Eye (tissue), 1 donor: ENCODE measurements around the gene CLK1.
"Not testable (repeated sequence)": the region's sequence is repeated elsewhere in the genome, so short reads cannot be mapped to it uniquely, and the experiment has no call there.

Source experiments
- DNase-seq: peaks from one replicate; pipeline ENCODE4 v3.0.0-alpha.2; 2015

Gene CLK1

DNA sequence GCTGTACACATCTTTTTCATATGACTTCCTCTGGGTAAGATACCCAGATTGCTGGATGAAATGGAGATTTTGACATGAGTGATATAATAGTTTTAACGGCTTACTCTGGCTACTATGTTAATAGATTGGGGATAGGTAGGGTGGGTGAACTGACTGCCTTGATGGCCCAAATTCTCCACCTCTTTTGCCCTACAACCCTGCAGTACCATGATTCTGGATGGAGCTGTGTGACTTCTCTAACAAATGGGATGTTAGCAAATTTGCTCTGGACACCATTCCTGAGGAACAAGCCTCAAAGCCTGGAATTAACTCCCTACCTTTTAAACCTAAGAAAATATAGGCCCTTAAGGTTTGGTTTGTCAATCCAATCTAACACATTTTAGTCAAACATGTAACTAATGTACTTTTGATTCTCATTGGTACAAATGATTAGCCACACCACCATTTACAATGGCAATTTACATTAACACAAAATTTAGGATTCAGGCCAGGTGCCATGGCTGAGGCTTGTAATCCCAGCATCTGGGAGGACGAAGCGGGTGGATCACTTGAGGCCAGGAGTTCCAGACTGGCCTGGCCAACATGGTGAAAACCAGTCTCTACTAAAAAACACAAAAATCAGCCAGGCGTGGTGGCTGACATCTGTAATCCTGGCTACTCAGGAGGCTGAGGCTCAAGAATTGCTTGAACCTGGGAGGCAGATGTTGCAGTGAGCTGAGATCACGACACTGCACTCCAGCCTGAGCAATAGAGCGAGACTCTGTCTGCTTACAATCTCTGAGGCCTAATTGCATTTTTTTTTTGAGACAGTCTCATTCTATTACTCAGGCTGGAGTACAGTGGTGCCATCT is 12.8 kb downstream of the CLK1 start:
- DNase-seq: no peak

DNA sequence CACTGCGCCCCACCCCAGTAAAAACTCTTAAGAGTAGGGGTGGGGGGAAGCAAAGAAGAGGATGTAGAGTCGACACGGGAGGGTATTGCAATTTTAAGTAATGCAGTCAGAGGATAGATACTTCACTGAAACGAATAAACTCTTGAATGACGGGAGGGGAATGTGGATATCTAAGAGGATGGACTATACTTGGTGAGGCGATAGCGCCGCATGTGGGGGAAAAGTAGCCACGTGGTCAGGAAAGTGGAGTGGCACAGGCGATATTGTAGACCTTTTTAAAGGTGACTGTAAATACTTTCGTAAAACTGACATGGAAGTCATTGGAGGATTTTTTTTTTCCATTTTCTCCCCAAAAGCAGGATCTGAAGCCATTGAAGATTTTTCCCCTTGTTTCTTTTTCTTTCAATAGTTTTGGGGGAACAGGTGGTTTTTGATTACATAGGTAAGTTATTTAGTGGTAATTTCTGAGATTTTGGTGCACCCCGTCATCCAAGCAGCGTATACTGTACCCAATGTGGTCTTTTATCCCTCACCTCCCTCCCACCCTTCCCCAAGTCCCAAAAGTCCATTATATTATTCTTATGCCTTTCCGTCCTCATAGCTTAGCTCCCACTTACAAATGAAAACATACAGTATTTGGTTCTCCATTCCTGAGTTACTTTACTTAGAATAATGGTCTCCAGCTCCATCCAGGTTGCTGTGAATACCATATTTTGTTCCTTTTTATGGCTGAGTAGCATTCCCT is 13.8 kb downstream of the CLK1 start:
- no peak for DNase-seq

GRCh38 chr2:200847939-200848338 is 16.5 kb downstream of the CLK1 start:
- no peak for DNase-seq

- no peak for DNase-seq
Observed at GRCh38 chr2:200847269-200847668, 17.2 kb downstream of the CLK1 start.

DNA sequence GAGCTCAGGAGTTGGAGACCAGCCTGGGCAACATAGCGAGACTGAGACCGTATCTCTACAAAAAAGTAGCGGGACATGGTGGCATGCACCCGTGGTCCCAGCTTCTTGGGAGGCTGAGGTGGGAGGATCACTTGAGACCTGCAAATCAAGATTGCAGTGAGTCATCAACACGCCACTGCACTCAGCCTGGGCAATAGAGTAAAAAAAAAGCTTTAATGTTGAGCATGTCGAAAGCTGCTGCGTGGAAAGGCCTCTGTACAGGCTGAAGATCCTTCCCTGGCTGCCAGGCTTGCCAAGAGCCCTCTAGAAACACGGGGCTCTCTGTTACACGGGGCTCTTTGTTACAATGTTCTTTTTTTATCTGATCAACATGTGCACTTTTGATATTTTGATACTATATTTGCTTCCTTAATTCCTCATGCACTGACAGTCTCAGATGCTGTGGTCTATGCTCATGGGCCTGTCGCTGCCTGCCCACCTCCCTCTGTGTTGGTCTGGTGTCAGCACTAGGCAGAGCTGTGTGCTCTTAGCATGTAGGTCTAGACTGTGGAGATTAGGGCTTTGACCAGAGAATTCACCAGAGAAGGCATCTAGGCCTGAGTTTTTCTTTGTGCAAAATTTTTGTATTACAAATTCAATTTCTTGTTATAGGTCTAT is 18.7 kb downstream of the CLK1 start:
- no peak for DNase-seq

- no peak for DNase-seq
Observed at GRCh38 chr2:200845194-200845593, 19.3 kb downstream of the CLK1 start.

DNA sequence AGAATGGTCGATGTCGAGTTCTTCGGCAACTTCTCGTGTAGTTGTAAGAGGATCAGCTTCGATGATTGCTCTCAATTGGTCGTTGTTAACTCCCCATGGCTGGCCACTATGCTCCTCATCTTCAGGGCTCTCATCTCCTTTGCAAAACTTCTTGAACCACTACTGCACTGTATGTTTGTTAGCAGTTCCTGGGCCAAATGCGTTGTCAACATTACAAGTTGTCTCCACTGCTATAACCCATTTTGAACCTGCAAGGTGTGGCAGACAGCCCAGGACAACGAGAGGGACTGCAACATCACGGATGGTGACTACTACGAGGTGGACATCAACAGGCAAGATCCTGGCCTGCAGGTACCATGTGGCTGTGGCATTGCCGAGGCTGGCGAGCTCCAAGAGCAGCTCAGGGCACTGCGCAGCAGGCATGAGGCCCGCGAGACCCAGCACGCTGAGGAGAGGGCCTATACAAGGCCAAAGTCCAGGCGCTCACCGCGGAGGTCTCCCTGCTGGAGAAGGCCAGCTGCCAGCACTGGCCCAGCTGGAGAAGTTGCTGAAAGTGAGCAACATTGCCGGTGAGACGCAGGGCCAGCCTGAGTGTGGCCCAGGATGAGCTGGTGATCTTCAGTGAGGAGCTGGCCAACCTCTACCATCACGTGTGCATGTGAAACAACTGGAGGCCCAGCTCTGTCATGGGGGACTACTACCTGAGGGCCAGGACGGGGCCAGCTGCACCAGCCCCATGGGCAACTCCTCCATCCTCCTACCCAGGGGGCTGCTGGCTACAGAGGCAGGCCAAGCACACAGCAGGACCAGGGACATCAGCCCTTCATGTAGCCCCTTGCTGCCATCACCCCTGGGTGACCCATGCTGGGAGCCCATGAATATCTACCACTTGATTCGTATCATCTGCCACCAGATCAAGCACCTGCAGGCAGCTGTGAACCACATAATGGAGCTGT is 20.2 kb downstream of the CLK1 start:
- DNase-seq: no peak

GRCh38 chr2:200839513-200839912 is 24.9 kb downstream of the CLK1 start:
- DNase-seq: no peak

- DNase-seq: no peak
Observed at GRCh38 chr2:200834701-200835100, 29.8 kb downstream of the CLK1 start.

DNA sequence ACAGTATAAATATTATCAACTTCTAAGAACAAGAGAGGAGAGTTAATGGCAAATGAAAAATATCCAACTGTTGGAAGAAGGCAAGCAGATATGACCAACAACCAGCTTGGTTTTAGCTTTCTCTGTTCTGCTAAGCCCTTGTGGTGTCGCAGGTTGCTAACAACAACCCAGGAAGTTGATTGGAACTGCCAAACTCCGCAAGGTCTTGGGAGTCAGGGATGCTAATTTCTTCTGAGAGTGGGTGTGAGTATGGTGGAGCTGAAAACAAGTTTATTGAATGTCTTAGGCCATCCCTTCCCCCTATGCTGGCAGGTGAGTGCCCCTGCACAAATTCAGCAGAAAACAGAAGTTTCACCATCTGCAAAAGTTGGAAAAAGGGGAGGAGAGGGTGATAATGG is 35.2 kb downstream of the CLK1 start:
- no peak for DNase-seq

GRCh38 chr2:200828572-200829257 is 35.7 kb downstream of the CLK1 start:
- no peak for DNase-seq

GRCh38 chr2:200828104-200828503 is 36.4 kb downstream of the CLK1 start:
- no peak for DNase-seq

DNA sequence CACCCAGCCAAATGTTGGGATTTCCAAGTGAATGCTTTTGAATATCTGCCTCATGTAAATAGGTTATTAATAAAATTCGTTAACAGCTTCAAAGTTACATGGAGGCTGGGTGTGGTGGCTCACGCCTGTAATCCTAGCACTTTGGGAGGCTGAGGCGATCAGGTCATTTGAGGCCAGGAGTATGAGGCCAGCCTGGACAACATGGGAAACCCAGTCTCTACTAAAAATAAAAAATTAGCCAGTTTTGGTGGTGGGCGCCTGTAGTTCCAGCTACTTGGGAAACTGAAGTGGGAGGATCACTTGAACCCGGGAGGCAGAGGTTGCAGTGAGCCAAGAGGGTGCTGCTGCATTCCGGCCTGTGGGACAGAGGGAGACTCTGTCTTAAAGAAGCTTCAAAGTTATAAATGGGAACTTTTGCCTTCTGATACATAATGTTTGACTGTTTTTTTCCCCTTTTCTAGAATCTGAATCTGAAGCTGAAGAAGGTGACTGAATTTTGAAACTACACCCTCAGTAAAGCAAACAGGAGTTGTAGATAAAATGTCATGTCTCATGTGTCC is 42.7 kb downstream of the CLK1 start:
- DNase-seq: no peak

DNA sequence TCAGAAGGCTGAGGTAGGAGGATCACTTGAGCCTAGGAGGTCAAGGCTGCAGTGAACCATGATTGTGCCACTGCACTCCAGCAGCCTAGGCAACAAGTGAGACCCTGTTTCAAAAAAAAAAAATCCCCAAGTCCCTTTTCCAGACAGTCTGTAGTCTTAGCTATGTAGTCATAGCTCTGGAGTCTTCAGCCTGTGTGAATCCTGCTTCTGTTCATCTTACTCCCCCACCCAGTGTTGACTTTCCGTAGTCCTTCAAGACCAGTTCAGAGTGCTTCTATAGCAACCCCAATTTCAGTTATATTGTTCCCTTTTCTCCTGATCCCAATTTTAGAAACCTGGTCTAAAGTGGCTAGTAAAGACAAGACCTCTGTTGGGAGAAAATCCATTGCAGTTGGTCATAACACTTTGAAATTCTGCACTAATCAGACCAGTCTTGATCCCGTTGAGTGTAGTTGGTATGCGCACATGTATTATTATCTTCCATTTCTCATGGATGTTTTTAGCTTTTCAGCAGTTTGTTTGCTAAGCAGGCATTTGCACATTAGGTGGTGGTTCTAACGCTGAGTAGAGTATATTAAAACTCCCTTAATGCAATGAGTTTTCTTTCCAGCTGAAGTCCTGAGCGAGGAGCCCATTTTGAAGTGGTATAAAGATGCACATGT is 43.8 kb downstream of the CLK1 start:
- no peak for DNase-seq

- not testable (repeated sequence) for DNase-seq
Observed at GRCh38 chr2:200818732-200819131, 45.7 kb downstream of the CLK1 start.

- no peak for DNase-seq
Observed at GRCh38 chr2:200814917-200815316, 49.5 kb downstream of the CLK1 start.

- no peak for DNase-seq
Observed at GRCh38 chr2:200814276-200814815, 50.1 kb downstream of the CLK1 start.

DNA sequence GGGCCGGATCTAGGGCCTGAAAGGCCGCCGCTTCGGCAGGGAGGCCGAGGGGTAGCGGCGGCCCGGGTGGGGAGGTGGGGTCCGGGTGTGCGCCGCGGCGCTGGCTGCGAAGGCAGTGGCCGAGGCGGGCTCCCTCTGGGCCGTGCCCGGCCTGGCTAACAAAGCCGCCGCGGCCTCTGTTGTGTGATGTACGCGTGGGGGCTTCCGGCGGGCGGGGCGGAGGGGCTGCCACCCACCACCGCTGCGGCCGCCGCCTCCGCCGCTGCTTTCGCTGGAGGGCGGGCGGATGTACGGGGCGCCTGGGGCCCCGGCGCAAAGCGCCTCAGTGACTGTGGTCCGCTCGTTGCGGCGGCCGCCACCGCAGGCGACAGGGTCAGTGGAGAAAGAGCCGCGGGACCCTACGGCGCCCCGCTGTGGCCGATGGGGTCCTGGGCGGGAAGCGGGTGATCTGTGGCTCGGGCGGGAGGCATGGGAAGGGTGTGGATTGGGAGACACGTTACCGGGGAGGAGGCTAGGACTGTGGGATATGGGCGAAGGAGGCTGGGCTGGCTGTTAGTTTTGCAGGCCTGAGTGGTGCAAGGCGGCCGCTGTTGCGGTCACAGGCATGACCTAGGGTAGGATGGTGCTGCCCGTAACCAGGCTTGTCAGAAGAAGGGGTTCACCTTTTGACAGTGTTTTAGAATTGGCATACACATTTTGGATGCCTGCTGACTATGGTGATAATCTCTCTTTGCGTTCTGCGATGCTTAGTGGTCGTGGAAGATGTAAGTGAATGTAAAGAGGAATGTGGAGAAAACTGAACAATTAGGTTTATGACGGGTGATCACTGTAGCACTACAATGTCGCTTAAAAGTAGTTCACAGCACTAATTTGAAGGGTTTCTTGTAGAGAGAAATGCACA is 52.1 kb downstream of the CLK1 start:
- DNase-seq: peak; percentile 78

DNA sequence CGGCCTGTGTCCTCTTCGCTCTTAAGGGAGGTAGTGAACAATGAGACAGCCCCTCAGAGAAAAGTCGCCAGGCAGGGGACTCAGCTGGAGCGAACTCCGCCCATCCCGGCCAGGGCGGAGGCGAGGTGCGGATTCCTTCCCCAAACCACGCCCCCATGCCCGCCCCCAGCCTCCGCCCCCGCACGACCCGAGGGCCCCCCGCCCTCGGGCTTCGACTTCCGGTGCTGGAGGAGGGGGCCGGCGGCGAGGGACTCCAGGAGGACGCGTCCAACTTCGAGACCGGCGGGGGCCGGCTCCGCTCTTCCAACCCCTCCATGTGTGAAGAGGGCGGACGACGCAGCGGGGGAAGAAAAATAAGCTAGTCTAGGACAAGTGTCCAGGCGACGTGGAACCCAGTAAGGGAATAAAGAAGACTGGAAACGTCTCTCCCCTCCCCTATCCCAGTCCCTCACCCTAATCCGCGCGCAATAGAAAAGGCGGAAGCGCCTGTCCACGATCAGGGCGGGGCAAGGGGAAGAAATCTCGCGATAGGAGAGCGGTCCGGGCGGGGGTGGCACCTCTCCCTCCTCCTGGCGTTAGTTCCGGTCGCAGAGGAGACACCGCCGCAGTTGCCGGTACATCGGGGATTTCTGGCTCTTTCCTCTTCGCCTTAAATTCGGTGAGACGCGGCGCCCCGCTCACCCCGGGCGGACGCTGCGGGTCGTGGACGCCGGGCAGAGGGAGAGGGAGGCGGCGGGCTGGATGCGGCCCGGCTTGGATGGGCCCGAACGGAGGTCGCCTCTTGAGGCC is 52.9 kb downstream of the CLK1 start, which contains the start of gene BZW1:
BZW1 (plus strand) TSS at position 578 of the 789 bp plus-strand sequence. CDS start 1,308 bp downstream, outside the sequence.
- peak; percentile 99 for DNase-seq
